Breast epithelium (tissue), 3 donors: Measurements from ENCODE around the gene CFI.

Experiments used
- POLR2A ChIP-seq: fragments of 450-650 bp; IDR thresholded peaks from one replicate; pipeline ENCODE4 v1.6.1; 2016; ENCODE audit warnings: antibody characterized with exemption, mild to moderate bottlenecking, moderate library complexity
- POLR2AphosphoS5 ChIP-seq, 3 donors: sonication (generic); formaldehyde crosslinking; IDR thresholded peaks; one replicate each; pipeline ENCODE4 v1.6.1; 2017; ENCODE audit warnings: antibody characterized with exemption in 3 of 3
- TF ChIP-seq, protein P1 (sequence below), 3 donors: fragments of 450-650 bp; IDR thresholded peaks; one replicate each; pipeline ENCODE4 v1.5.1; 2016 to 2017; ENCODE audit warnings: antibody characterized with exemption in 3 of 3, mild to moderate bottlenecking in 3 of 3, moderate library complexity in 3 of 3

DNA sequence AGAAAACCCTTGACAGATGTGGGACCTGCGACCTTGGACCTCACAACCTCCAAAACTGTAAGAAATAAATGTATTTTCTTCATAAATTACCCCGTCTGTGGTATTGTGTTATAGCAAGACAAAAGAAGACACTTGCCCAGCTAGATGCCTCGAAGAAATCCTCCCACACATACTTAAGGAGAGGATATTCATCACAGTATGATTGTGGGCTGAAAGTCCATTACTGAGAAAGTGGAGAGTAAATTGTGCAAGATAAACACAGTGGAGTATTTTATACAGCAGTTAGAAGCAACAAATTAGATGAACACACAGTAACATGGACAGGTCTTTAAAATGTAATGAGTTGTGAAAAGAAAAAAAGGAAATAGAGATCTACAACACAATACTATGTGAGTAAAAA is 46.1 kb downstream of the CFI start:
- TF ChIP-seq, protein P1, sequence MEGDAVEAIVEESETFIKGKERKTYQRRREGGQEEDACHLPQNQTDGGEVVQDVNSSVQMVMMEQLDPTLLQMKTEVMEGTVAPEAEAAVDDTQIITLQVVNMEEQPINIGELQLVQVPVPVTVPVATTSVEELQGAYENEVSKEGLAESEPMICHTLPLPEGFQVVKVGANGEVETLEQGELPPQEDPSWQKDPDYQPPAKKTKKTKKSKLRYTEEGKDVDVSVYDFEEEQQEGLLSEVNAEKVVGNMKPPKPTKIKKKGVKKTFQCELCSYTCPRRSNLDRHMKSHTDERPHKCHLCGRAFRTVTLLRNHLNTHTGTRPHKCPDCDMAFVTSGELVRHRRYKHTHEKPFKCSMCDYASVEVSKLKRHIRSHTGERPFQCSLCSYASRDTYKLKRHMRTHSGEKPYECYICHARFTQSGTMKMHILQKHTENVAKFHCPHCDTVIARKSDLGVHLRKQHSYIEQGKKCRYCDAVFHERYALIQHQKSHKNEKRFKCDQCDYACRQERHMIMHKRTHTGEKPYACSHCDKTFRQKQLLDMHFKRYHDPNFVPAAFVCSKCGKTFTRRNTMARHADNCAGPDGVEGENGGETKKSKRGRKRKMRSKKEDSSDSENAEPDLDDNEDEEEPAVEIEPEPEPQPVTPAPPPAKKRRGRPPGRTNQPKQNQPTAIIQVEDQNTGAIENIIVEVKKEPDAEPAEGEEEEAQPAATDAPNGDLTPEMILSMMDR (IDR thresholded peaks at IDR 0.05): no peak
- TF ChIP-seq POLR2A (no peak), POLR2AphosphoS5 (IDR thresholded peaks at IDR 0.05) (no peak)
